ENCODE data around the gene TANK.
"Not testable (repeated sequence)": the region's sequence is repeated elsewhere in the genome, so short reads cannot be mapped to it uniquely, and the experiment has no call there.

The TANK gene

DNA sequence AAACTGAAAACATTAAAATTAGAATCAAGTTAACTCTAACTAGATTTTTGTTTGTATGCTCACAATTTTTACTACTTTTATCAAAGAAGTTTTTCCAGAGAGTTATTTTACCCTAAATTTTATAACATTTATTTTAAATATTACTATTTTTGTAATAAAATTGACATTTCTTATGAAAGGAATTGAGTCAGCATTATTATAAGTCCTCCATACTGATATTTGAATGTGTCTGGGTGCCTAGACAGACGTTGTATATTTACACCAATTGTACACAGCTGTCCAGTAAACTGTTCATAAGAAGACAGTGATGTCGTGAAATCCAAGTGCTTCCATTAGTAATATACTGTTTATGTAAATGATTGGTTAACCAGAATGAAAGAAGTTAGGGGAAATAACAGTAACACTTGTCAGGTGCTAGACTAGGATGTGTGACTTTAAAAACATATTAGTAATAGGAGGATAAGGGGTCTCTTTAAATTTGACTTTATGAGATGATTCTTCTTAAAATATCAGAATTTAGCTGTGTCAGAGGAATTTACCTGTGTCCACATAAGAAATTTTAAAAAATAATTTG, 73.7 kb downstream of the TANK start:
- no peak for DNase-seq

DNA sequence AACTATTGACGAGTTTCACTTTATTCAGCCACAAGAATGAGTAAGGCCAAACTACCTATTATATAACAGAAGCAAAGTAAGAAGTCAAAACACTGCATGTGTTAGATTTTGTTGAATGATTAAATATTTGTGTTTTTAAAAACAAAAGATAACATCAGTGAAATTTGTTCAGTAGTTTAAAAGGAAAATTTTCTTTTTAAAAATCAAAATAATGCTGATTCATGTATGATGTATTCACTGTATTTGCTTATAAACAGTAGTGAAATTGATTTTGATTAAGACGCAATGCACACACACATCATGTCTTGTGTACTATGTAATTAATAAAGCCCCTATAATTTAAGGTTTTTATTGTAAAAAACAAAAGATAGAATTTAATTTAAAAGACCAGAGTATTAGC, 74.4 kb downstream of the TANK start:
- no peak for DNase-seq

DNA sequence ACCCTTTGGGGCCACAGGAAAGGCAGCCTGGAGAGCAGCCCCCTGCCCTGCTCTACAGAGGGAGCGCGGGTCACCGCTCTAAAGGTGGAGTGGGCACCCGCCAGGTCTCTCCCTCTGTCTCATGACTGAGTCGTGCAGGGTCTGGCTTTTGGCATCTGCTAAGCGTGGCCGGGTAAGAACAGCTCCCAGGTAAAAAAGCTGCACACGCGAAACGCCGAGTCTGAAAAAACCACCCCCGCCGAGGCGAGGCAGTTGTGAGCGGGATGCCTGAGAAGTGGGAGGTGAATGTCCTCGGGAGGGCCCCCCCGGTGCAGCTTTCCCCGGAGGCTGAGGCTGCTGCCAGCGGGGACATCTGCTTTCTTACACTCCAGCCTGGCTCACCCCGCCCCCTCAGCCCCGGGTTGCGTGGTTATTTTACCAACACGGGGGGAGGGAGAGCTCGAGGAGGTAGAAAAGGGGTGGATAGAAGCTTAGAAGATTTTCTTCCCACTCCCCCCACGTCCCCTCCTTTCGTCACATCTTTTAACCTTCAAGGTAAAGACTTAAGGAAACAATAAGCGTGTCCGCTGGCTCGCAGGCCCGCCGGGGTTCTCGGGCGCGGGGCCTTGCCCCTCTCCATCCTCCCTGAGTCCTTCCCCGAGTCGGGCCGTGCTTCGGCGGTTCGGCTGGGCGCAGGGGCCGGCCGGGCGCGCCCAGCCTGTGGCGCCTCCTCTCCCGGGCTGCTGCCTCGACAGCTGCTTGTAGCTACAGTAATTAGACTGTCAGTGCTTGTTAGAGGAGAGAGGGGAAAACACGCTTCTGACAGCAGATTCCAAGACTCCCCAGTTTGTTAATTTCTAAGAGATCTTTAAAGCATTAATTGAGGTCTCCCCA, 77.4 kb downstream of the TANK start:
- no peak for DNase-seq

DNA sequence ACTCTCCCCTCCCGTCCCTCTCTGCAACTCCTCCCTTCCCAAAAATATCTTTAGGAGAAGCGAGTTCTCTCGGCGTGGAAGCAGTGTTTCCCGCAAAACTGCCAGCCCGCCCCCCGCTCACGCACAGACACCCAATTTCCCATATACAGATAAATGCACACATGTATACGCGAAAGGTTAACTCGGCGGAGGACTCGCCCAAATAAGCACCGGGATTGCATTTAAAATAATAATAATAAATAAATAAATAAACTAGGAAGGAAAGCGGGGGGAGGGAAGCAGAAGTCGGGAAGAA, 78.0 kb downstream of the TANK start:
- DNase-seq, result no peak

DNA sequence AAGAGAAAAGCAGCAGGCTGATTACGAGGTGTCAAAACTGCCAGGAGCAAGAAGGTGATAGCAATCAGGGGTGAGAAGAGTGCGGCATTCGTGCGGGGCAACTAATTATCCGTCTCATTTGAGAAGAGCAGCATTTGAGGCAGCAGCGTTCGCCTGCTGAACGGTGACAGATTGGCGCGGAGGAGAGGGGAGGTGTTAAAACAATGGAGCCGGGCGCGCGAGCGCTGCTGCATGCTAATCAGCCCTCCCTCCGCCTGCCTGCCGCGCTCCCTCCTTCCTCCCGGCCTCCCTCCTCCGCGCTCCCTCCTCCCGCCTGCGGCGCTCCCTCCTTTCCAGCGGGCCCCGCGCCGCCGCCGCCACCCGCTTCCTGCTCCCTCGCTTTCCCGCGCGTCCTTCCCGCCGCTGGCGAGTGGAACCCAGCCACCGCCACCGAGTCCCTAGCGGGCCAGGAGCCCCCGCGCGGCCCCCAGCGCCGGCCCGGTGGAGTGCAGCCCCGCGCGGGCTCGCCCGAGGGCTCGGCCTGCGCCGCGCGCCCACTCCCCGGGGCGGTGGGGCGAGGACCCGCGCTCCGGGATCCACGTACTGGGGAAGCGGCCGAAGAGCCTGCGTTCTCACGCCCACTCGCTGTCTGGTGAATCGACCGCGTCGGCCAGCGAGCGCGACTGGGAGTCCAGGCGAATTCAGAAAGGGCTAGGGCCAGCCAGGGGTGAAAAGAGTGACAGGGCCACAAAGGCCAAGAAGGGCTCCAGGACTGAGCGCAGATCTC, 78.5 kb downstream of the TANK start:
- peak; percentile 51 for DNase-seq

DNA sequence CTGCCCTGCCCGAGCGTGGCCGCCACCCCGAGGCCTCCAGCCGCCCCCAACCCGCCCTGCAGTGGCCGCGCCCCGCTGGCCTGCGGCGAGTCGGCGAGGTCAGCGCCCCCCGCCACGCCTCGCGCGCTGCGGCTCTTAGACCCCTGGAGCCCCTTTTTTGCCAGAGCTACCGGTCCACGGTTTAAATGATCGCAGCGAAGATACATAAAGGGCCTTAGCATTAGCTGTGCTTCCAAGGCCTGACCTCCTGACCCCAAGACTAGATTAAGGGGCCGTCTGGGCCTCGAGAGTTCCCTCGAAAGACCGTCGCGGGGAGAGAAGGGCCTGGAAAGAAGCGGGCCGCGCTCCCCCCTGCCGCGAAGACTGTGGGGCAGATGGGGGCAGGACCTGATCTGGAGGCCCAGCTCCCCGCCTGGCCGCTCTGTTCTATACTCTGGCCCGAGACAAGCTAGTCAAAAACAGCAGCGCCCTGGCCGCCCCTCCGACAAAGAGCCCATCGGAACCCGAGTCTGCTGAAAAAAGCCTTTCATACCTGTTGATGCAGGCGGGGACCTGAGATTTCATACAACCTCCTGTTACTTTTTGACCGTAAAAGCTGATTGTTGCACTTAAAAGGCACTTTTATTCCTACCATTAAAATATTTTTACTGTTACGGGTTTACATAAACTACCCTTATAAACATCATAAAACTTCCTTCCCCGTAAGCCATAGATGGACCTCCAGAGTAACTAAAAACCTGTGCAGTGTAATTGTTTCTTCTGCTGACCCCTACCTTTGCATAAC, 79.3 kb downstream of the TANK start:
- DNase-seq, result no peak

DNA sequence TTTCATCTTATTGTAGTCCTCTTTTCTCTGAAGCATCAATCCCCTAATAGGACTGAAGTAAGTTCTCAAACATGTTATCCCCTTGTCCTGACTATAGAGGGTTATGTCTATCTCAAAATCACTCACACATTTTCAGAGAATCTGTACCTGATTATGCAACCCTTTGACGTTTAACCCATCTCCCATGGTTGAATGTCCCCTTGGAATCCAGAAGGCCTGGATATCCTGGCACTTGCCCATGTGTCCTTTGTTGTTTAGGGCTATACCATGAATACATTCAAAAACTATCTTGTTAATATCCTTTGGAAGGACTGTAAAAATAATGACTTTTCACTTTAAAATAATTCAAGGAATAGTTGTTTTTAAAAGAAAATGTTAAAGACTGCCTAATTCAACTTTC, 81.7 kb downstream of the TANK start:
- DNase-seq, result no peak

DNA sequence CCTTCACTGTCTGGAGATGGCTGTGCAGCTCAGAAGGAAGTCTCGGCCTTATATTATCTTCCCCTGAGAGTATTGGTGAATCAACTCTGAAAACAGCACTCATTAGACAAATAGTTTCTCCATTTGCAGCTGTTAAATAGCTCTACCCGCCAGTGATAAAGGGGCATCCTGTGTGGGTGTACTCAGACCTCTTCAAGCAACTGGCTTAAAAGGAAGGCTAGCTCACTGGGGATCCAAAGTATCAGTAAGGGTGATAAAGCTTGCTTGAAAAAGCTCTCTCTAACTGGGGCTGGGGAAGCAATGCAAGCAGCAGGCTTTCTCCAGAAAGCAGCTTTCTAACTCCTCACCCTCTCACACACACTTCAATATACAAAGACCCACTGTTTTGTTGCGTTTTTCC, 83.1 kb downstream of the TANK start:
- DNase-seq, result no peak

DNA sequence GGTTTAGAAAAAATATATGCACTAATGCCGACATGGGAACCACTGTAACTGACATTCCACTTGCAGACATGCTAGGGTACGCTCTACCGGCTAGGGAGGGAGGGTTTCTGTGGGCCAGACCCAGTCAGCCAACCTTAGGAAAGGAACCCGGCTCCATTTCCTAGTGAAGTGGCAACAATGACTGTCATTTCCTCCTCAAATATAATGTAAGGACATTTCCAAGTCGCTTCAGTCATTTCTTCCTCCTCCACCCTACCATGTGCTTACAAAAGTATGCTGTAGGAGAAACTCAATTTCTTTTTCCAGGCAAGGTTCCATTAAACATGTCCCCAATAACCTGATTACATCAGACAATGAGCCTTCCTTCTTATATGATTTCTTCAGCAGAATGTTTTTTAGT, 83.7 kb downstream of the TANK start:
- DNase-seq, result no peak

DNA sequence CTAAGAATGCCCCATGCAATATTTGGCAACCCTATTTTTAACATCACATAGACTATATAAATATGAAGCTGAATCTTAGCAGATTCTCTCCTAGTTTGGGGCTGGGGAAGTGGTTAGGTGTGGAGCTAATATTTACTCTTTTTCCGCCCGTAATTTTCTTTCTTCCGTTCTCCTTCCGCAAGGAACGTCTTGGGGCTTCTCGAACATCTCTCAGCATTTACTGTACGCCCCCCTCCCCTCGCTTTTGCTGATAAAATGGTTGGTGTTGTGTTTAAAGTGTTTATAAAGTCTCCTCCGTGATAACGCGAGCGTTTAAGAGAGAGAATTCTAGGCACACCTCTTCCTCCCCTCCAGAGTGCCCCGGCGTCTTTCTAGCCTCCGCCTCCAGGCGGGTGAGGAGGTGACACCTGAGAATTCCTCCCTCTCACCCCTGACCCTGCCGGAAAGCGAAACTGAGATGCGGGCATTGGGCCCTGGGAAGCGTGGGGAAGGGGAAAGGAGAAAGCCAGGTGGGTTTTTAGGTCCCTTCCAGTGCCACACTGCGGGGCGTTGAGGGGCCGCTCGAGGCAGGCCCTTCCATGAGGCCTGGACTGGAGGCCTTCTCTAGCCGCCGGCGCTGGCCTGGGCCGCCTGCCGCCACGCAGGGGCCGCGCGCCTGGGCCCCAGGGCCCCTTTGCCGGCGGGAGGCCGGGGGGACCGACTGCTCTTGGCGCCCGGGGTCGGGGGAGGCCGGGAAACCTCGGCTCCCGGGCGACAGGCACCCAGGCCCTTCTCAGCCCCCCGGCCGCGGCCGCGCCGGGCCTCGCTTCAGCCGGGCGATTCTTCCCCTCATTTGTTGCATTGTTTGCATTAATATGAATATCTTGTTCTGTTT, 84.4 kb downstream of the TANK start:
- DNase-seq, result peak; percentile 79

DNA sequence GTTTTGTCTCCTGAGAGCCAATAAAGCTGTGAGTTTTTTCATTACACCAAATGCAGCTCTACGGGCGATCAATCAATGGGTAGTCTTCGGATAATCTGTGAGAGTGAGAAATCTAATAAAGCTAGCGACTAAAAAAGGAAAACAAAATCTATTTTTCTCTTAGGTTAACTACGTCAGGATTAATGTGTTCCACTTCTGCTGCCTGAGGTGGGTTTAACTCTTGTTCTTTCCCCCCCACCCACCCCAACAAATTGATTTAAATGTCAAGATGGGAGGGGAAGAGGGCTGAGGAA, 85.0 kb downstream of the TANK start:
- DNase-seq, result no peak

DNA sequence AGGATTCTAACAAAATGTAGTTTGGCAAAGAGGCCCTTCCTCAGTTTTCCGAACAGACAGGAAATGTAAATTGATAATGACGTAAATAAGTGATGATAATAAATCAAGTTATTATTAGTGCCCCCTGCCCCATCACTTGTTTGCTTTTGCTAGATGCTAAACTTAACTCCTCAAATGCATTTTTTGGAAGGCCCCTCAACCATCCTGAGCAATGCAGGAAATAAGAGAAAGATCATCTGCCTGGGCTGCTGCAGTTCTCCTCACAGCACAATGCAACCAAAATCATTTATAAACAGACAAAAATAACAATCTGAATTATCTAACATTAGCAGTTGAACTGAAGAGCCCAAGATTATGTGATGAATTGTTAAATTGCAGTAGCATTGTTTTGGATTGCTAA, 85.4 kb downstream of the TANK start:
- DNase-seq, result no peak

DNA sequence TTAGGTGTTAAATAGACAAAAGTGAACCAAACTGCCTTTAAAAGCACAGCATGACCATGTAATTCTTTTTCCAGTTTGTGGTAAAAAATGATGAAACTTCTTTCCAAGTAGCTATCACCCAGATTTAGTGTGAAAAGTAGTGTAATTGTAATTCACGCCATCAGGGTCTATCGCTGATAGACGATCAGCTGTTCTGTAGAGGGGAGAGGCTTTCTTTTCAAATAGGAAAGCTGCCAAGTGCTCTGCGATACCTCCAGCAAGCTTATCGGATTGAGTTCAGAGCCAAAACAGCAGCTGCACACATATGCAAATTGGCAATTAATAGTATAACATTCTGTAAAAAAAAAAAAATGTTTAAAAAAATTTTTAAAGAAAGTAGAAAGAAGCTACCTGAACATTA, 86.1 kb downstream of the TANK start:
- no peak for DNase-seq

DNA sequence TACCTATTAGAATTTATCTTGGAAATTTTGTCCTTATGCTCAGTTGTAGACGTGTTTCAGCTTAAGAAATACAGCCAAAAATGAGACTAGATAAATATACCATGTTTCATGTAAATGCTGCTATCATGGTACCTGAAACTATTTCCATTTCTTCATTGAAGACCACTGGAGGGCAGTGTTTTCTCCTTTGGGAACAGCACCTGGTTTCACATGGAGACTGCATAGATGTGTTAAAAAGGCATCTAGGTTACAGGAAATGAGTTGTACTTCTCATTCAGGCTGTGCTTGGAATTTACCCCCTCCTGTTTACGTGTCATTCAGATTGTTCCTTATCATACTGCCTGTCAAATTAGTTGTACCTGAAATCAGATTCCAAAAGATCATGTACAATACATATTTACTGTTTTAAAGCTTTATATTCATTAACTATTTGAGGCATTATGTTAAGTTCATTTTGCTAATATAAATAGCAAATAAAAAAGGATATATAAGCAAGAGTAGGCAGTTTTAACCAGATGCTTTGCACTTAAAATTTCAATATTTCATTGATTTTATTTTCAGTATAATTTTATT, 90.7 kb downstream of the TANK start:
- DNase-seq, result peak; percentile 47

DNA sequence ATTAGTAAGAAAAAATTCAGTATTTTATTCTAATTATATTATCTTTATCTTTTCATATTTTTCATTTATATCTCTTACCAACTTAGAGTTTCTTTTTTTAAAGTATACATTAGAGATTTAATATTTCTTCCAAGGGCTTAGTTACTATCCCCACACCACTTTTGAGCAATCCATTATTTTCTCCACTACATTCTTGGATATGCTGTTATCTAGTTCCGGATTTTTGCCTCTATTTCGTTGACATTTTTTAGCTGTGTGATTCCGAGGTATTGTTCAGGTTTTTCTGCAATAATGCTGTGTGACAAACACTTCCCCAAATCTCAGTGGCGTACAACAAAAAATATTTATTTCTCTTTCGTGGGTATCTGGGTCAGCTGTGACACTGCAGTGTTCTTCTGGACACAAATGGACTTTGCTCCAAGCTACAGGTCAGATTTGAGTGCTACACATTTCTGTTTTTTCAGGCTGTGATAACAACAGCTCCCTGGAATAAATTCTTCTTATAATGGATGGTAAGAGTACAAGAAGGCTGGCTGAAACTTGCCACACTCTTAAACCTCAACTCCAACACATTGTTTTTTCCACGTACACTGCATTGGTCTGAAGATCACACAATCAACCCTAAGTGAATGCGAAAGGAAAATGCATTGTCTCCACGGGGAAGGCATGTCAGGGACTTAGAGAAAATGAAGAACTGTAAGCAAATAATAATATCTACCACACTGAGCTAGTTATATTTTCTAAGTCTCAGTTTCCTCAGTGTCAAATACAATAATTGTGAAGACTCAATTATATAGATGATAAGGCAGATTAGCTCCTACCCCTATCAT, 97.1 kb downstream of the TANK start:
- DNase-seq, result no peak

DNA sequence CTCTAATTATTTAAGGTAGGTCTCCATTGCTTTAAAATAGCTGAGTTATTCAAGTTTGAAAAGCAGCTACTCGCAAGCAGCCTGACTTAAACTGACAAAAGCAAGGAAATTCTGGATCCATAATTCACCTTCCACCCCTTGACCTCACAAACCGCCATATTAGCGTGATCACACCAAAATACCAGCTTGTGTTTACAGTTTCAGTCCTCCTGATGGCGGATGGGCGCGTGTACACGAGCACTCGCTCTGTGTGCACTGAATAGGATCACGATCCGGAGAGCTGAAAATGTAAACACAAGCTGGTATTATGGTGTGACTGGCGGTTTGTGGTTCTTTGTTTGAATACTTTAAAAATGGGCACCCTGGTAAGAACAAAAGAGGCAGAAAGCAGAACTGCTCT, 105.6 kb downstream of the TANK start:
- DNase-seq, result no peak

DNA sequence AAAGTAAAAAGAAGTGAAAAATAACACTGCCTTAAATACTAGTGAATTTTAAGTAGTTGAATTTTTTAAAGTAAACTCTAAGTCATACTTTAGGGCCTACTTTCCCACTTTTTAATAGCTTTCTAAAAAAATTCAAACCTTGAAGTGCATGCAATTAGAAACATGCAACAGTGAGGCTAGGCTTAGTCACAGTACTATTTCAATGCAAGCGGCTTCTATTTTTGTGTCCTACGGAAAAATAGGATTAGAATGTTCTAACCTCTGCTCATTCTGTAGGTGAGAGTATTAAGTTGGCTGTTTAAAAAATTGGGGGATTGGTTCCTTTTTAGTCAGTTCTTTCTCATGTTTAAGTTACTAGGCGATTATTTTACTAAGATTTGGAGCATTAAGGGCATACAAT, 108.9 kb downstream of the TANK start:
- no peak for DNase-seq

DNA sequence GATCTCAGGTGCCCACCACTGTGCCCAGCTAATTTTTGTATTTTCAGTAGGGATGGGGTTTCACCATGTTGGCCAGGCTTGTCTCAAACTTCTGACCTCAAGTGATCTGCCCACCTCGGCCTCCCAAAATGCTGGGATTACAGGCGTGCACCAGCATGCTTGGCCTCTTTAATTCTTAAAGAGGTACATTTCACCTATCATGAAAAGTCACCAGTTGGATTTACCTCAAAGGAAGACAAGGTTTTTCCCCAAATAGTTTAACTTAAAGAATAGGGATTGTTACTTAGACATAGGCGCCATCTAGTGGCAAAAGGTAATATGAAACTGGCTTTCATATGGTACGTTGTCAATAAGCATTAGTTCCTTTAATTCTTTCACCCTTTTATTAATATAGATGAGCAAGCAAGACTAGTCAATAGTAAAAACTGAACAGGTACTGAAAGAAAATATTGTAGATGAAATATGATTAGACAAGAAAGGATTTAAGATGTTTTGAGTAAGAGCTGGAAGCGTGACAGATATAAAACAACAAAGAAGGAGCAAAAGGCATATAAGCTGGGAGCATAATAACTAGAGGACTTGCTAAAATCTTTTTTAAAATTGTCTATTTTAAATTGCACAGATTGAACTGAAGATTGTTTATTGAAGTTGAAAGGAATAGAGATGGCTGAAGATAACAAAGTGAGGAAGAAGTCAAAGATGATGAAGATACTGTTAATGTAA, 113.0 kb downstream of the TANK start:
- peak; percentile 32 for DNase-seq

DNA sequence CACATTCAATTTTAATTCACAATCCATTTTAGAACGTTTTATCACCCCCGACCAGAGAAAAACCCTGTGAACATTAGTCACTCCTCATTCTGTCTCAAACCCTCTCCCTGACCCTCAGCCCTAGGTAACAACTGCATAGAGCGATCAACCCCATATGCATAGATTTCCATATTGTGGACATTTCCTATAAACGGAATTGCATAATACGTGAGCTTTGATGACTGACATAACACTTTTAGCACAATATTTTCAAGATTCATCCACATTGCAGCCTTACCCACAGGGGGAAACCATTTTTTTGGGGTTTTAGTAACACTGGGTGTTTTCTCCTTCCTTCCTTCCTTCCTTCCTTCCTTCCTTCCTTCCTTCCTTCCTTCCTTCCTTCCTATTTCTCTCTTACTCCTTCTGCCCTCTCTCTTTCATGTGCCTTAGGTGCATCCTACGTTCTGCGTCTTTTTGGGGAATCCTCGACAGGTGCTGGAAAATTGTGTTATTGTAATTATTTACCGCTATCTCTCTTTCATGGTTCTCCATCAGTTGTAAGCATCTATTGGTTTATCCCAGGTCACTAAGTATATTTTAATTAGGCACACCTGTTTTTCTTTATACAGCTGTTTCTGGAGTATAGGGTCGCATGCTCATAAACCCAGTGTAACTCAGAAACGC, 118.5 kb downstream of the TANK start:
- not testable (repeated sequence) for DNase-seq

DNA sequence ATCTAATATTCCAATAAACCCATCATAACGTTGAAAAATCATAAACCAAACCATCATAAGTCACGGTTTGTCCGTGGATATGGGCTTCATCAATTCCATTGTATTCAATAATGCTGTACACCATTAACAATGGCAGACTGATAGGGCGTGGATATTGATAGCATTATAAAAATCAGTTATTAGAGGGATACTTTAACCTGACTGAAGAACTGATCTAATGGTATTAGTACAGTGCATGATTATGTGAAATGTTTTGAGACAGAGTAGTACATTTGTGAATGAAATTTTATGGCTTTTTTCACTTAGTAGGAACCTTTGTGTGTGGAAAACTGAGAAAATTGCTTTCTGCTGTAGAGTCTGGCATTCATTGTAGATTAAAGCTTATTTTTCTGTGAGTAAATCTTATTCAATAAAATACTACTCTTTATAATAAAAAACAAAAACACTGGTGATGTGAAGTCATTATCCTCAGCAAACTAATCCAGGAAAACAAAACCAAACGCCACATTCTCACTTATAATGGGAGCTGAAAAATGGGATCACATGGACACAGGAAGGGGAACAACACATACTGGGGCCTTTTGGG, 119.1 kb downstream of the TANK start:
- DNase-seq, result not testable (repeated sequence)
